ENCODE data around the gene GSG1L. TPM values are rescaled to one million over a fixed set of nuclear protein-coding genes. Genes with fewer than 3 reads are reported as not detected.

The GSG1L gene
- total RNA-seq, 4 donors from 2014 or later = not detected

DNA sequence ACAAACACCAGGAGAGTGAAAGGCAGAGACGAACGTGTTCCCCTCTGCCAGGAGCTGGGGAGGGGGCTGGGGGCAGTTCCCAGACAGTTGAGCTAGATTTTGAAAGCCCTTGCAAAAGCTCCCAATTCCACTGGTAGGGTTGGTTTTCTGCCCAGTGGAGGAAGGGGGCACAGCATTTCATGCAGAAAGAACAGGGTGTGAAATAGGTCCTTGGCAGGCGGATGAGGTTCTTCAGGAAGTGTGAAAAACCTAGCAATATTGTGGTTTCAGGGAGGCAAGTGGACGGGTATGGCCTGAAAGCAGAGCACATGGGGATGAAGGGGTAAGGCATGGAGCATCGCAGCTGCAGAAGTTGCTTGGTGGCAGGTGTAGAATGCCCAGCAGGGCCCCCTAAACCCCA, 265.3 kb downstream of the GSG1L start:
- TF ChIP-seq, protein P1, sequence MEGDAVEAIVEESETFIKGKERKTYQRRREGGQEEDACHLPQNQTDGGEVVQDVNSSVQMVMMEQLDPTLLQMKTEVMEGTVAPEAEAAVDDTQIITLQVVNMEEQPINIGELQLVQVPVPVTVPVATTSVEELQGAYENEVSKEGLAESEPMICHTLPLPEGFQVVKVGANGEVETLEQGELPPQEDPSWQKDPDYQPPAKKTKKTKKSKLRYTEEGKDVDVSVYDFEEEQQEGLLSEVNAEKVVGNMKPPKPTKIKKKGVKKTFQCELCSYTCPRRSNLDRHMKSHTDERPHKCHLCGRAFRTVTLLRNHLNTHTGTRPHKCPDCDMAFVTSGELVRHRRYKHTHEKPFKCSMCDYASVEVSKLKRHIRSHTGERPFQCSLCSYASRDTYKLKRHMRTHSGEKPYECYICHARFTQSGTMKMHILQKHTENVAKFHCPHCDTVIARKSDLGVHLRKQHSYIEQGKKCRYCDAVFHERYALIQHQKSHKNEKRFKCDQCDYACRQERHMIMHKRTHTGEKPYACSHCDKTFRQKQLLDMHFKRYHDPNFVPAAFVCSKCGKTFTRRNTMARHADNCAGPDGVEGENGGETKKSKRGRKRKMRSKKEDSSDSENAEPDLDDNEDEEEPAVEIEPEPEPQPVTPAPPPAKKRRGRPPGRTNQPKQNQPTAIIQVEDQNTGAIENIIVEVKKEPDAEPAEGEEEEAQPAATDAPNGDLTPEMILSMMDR (IDR thresholded peaks at IDR 0.05; ENCODE audit: low read depth) = no peak

DNA sequence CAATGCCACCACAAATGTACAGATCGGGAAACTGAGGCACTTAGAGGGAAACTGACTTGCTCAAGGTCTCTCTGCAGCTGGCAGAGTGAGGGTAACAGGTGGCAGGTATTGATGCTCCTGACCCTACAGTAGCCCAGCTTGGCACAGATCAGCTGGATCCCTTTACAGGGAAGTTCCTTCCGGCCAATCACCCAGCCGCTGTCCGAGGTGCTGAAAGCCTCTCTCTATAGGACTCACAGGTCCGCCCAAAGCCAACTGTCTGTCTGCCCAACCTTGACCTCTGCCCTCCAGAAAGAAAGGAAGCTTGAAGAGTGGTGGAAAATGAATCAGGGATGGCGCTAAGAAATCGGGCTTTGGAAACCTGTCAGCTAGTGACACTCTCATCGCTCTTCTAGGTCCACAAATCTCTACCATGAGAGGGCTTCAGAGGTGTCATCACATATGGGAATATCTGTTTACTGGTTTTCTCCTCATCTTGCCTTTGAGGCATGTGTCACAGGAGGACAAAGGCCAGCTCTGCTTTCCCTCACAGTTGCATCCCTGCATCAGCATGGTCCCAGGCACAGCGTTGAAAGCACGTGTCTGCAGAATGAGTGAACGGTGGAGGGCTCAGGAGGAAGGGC, 267.4 kb downstream of the GSG1L start:
- TF ChIP-seq, protein P1 (IDR thresholded peaks at IDR 0.05; ENCODE audit: low read depth) = no peak

DNA sequence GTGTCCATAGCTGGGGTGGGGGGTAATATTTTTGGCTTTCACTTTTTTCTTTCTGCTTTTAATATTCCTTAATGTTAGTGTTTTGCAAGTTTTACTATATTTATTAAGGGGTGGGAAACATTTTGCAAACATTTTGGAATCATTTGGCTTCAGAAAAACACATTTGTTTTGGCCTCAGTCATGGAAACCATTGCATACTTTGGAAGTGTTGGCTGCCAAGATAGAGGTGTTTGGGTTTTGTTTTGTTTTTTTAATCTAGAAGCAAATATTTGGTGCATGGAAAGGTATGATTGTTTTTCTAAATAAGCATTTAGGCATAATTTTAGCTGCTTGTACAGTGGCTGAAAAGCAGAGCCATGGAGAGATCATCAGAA, 270.3 kb downstream of the GSG1L start:
- TF ChIP-seq, protein P1 (IDR thresholded peaks at IDR 0.05; ENCODE audit: low read depth) = no peak

DNA sequence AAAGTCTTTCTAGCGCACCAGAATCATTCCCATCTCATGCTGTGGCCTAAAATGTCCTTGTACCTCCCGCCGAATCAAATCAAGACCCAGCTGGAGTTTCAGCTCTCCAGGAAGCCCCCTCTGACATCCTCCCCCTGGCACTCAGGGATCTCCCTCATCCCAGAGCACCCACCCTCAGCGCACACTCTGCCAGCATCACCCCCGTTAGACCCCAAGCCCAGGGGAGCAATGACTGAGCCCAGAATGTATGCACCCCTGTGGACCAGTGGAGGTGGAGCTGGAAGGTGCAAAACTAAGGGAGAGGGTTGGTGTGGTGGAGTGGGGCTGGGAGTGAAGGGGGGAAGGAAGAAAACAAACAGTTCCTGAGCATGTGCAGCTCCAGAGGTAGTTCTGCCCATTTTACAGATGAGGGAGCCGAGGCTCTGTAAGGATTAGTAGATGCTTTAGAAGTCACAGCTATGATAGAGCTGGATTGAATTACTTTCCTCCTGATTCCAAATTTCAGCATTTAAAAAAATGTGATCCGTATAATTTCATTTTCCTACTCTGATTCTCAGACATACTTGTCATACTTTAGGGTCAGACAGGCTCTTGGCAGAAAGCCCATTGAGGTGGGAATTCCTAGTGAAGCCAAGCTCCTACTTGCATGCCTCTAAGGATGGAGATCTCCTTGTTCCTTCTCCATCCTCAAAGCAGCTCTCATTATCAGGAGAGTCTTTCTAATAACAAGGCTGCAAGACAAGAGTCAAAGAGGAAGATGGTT, 270.8 kb downstream of the GSG1L start:
- TF ChIP-seq, protein P1 (IDR thresholded peaks at IDR 0.05; ENCODE audit: low read depth) = no peak

DNA sequence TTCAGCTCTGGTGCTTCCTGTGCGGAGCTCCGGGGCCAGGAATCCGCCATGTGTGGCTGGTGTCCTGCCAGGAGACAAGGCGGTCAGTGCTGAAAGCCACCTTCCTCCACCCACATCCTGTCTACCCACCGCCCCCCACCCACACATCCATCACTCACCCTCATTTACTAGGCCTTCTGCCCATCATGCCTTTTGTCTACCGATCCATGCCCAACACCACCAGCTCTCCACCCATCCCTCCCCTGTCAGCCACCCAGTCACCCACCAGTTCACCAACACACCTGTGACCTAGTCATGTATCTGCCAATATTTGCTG, 272.2 kb downstream of the GSG1L start:
- TF ChIP-seq, protein P1 (IDR thresholded peaks at IDR 0.05; ENCODE audit: low read depth) = no peak

DNA sequence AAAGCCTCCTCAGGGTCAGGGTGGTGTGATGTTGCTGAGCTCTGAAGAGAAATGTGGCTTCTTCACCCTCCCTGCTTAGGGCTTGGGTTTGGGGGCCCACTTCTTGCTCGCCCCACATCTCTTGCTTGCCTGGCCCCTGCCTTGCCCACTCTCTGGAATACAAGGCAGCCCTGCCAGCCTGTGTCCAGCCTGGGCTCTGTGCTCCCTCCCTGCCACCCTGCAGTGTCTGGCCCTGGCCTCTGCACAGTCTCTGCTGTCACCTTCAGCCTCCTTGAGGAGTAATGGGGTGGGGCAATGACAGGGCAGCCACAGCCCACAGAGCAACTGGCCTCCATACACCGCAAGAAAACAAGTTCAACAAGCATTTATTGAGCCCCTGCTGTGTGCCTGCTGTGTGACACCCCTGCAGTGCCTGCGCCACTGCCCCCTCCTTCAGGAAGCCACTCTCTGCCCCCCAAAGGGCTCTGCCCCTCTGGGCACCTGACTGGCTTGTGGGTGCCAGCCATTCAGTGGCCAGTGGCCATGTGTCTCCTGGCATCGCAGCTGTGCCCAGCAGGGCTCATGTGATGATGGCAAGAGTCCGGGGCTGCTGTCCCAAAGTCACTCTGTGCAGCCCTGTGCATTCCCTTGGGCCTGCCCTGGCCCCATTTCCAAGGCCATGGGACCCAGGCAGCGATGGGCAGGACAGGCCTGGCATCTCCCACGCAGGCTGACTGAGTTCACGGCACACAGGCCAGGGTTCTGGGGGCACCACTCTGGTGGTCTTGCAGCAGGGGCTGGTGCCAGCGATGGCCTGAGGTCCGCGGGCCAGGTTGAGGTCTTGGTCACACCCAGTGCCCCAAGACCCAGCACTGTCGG, 272.7 kb downstream of the GSG1L start:
- TF ChIP-seq, protein P1 (IDR thresholded peaks at IDR 0.05; ENCODE audit: low read depth) = no peak
